Measurements from ENCODE around the gene CLPTM1L. TPM values are rescaled to one million over a fixed set of nuclear protein-coding genes. Genes with fewer than 3 reads are reported as not detected.

The CLPTM1L gene
- total RNA-seq, 1 experiment from 2014 or later: 141 TPM

DNA sequence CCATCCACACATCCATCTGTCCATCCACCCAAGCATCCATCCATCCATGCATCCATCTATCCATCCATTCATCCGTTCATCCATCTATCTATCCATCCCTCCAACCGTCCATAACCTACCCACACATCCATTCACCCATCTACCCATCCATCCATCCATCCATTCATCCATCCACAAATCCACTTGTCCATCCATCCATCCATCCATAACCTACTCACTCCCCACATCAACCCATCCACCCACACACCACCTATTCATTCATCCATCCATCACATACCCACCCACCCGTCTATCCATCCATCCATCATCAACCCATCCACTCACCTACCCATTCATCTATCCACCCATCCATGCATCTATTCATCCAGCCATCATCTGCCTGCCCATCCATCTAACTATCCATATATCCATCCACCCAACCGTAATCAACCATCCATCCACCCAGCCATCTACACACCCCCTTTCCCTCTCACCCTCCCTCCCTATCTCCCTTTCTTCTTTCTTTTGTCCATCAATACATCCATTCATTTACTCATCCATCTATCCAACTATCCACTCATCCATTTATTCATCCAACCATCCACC is 43.6 kb upstream of the CLPTM1L start:
- Histone ChIP-seq H4K20me1 (ENCODE audit: insufficient read depth, low read depth, low read length) (no peaks in the 10 kb centered on the region), H3K79me2 (ENCODE audit: low read length) (no peaks in the 10 kb centered on the region), H3K9ac (ENCODE audit: low read length) (no peak overlapping the region), H3K27me3 (ENCODE audit: low read length) (no peaks in the 10 kb centered on the region), H3K27ac (ENCODE audit: low read length) (no peak overlapping the region), H3K4me1 (ENCODE audit: low read length) (peaks cover 18% of the 10 kb centered on the region), H3K9me2 (replicated peaks; ENCODE audit: insufficient read depth, low read length) (no peaks in the 10 kb centered on the region), H3K4me2 (ENCODE audit: low read depth, low read length, poor library complexity, severe bottlenecking) (no peak overlapping the region), H3K4me3 (ENCODE audit: low read length) (no peak overlapping the region), H2AFZ (ENCODE audit: low read length) (no peak overlapping the region), H3K36me3 (ENCODE audit: insufficient read depth, low read length) (no peaks in the 10 kb centered on the region), H3K9me3 (ENCODE audit: low read length) (no peaks in the 10 kb centered on the region)
- DNase-seq: no peak

DNA sequence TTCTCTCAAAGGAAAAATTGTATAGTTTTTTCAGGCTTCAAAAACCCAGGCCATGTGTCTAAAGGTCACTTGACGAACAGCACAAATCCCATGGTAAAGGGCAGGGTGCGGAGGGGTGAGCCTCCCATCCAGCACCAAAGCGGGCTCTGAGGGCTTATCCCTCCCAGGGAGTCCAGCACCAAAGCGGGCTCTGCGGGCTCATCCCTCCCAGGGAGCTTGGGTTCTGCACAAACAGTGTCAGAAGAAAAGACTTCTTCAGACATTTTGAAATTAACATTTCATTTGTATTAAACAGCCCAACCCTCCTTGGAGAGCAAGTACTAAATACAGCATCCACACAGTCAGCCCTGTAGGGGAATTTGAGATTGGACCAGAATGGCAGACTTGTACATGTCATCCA is 43.0 kb upstream of the CLPTM1L start:
- no peak overlapping the region for H3K27ac ChIP-seq (ENCODE audit: low read length)

DNA sequence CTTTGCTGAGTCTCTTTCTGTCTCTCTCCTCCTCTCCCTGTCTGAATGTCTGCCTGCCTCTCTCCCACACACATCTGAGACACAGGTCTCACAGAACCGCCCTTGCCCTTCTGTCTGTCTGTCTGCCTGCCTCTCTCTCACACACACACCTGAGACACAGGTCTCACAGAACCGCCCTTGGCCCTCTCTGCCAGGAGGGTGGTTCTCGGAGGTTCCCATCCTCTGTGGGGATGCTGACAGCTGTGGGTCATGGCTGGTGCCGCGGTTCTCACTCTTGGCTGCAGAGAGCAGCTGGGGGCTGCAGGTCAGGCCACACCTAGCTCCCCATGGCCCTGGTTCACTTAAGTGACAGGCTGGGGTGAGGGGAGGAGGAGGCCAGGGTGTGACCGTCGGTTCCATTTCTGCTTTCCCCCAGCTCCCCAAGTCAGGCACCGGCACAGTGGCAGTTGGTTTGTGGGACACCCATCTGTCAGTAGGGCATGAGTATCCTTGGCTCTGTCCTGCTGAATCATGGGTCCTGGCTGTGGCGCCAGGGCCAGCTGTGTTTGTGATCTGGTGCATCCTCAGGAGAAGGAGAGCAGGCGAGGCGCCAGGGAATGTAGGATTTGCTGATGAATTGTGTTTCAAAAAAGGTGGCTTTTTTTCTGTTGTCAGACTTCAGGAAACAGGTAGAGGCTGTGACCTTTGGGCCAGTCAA is 42.3 kb upstream of the CLPTM1L start:
- Histone ChIP-seq H3K4me3 (ENCODE audit: low read length) (peak overlapping the region; percentile 81; the same call in 1 of the 2 replicates), H3K9me3 (ENCODE audit: low read length) (no peaks in the 10 kb centered on the region), H3K36me3 (ENCODE audit: insufficient read depth, low read length) (no peaks in the 10 kb centered on the region), H3K27ac (ENCODE audit: low read length) (no peak overlapping the region), H3K79me2 (ENCODE audit: low read length) (no peaks in the 10 kb centered on the region), H3K4me1 (ENCODE audit: low read length) (peaks cover 18% of the 10 kb centered on the region), H4K20me1 (ENCODE audit: insufficient read depth, low read depth, low read length) (no peaks in the 10 kb centered on the region), H2AFZ (ENCODE audit: low read length) (no peak overlapping the region), H3K27me3 (ENCODE audit: low read length) (no peaks in the 10 kb centered on the region), H3K4me2 (ENCODE audit: low read depth, low read length, poor library complexity, severe bottlenecking) (peak overlapping the region; percentile 91), H3K9me2 (replicated peaks; ENCODE audit: insufficient read depth, low read length) (no peaks in the 10 kb centered on the region), H3K9ac (ENCODE audit: low read length) (peak overlapping the region; percentile 70; the same call in 1 of the 2 replicates)
- DNase-seq: no peak

More for the DNA sequence above, 43.0 kb upstream of the CLPTM1L start:
- H3K9me3 ChIP-seq (ENCODE audit: low read length): no peaks in the 10 kb centered on the region
- DNase-seq: no peak
- peaks cover 18% of the 10 kb centered on the region for H3K4me1 ChIP-seq (ENCODE audit: low read length)
- no peaks in the 10 kb centered on the region for H3K9me2 ChIP-seq (replicated peaks; ENCODE audit: insufficient read depth, low read length)
- H3K9ac ChIP-seq (ENCODE audit: low read length): no peak overlapping the region
- no peaks in the 10 kb centered on the region for H3K79me2 ChIP-seq (ENCODE audit: low read length)
- H2AFZ ChIP-seq (ENCODE audit: low read length): no peak overlapping the region
- H3K36me3 ChIP-seq (ENCODE audit: insufficient read depth, low read length): no peaks in the 10 kb centered on the region
- no peak overlapping the region for H3K4me3 ChIP-seq (ENCODE audit: low read length)
- H3K4me2 ChIP-seq (ENCODE audit: low read depth, low read length, poor library complexity, severe bottlenecking): no peak overlapping the region
- H4K20me1 ChIP-seq (ENCODE audit: insufficient read depth, low read depth, low read length): no peaks in the 10 kb centered on the region
- H3K27me3 ChIP-seq (ENCODE audit: low read length): no peaks in the 10 kb centered on the region

DNA sequence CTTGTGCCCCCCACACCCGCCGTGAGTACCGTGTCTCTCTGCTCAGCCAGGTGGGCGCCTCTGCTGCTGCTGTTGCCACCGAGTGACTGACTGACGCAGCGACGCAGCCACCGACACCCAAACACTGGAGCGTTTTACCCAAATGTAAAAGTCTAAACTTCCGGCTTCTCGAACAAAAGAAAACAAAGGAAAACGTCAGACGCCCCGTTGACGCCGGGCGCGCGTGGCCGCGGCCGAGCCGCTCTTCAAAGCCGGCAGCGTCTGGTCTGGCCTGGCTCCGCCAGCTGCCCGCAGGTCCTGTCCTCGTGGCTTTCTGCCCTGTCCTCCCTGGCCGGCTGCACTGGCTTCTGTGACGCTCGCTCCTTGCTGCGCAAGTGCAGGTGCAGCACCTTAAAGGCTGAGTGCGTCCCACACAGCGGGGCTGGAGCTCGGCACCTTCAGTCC is 41.4 kb upstream of the CLPTM1L start:
- Histone ChIP-seq H3K9me2 (replicated peaks; ENCODE audit: insufficient read depth, low read length) (no peaks in the 10 kb centered on the region), H3K4me2 (ENCODE audit: low read depth, low read length, poor library complexity, severe bottlenecking) (peak overlapping the region; percentile 91), H3K36me3 (ENCODE audit: insufficient read depth, low read length) (no peaks in the 10 kb centered on the region), H3K27me3 (ENCODE audit: low read length) (no peaks in the 10 kb centered on the region), H3K4me1 (ENCODE audit: low read length) (peaks cover 18% of the 10 kb centered on the region), H3K79me2 (ENCODE audit: low read length) (no peaks in the 10 kb centered on the region), H3K9me3 (ENCODE audit: low read length) (no peaks in the 10 kb centered on the region), H2AFZ (ENCODE audit: low read length) (peak overlapping the region; percentile 89), H3K4me3 (ENCODE audit: low read length) (peak overlapping the region; percentile 81), H4K20me1 (ENCODE audit: insufficient read depth, low read depth, low read length) (no peaks in the 10 kb centered on the region), H3K9ac (ENCODE audit: low read length) (peak overlapping the region; percentile 70), H3K27ac (ENCODE audit: low read length) (no peak overlapping the region)
- peak; percentile 77 for DNase-seq

DNA sequence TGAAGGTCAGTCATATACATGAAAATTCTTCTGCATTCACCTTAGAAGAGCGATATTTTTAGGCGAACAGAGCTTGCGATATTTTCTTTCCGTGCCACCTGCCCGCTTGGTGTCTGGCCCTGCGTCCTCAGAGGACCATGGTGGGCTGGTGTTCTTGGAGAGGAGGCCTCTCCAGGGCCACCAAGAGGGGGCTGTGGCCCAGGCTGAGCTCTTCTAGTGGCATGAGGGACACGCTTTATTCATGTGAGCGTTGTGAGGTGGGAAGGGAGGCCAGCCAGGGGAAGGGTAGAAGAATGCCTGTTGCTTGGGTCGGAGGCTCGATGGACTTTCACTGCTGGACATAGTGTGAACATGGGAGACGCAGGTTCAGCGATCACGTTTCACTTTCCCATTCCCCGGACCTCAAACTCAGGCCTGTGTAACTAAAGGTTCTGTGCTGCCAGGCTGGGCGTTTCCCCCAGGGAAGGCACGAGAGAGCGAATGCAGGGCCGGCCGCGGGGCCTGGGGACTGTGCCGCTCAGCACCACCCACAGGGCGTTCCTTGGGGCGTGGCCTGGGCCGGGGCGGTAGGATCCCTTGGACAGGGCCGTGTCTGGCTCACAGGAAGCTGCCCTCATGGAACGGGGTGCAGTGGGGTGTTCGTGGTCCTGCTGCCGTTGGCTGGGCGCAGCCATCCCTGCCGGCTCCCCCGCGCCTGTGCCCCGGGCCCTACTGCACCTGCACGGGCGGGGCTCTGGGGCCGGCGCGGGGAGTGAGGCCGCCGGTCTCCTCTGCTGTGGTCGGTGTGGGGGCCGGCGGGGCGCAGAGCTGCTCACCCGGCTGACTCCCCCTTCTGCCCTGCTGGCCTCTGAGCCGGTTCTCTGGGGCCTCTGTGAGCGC is 40.7 kb upstream of the CLPTM1L start:
- Histone ChIP-seq H3K4me2 (ENCODE audit: low read depth, low read length, poor library complexity, severe bottlenecking) (peak overlapping the region; percentile 91), H4K20me1 (ENCODE audit: insufficient read depth, low read depth, low read length) (no peaks in the 10 kb centered on the region), H3K4me1 (ENCODE audit: low read length) (peaks cover 18% of the 10 kb centered on the region), H3K27me3 (ENCODE audit: low read length) (no peaks in the 10 kb centered on the region), H3K9me3 (ENCODE audit: low read length) (no peaks in the 10 kb centered on the region), H3K9me2 (replicated peaks; ENCODE audit: insufficient read depth, low read length) (no peaks in the 10 kb centered on the region), H3K27ac (ENCODE audit: low read length) (no peak overlapping the region), H3K36me3 (ENCODE audit: insufficient read depth, low read length) (no peaks in the 10 kb centered on the region), H3K9ac (ENCODE audit: low read length) (peak overlapping the region; percentile 70), H3K4me3 (ENCODE audit: low read length) (peak overlapping the region; percentile 81), H2AFZ (ENCODE audit: low read length) (peak overlapping the region; percentile 89), H3K79me2 (ENCODE audit: low read length) (no peaks in the 10 kb centered on the region)
- DNase-seq: peak; percentile 91

DNA sequence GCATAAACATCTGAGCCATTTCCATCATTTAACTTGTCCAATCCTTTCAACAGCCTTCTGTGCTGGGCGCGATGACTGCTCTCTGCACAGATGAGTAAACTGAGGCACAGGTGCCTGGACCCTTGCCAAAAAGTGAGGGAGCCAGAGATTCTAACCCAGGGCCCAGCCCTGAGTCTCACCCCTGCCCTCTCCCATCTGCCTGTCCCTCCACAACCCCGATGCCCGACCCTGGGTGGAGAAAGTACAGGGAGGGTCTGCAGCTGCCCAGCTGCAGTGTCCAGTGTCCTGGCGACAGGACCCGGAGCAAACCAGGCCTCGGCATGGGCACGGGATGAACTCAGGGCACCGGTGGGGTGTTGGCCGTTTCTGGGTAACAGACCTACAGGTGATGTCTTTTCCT is 39.6 kb upstream of the CLPTM1L start:
- Histone ChIP-seq H4K20me1 (ENCODE audit: insufficient read depth, low read depth, low read length) (no peaks in the 10 kb centered on the region), H3K9me3 (ENCODE audit: low read length) (no peaks in the 10 kb centered on the region), H3K27me3 (ENCODE audit: low read length) (no peaks in the 10 kb centered on the region), H3K4me2 (ENCODE audit: low read depth, low read length, poor library complexity, severe bottlenecking) (no peak overlapping the region), H3K9ac (ENCODE audit: low read length) (no peak overlapping the region), H3K4me3 (ENCODE audit: low read length) (no peak overlapping the region), H2AFZ (ENCODE audit: low read length) (no peak overlapping the region), H3K9me2 (replicated peaks; ENCODE audit: insufficient read depth, low read length) (no peaks in the 10 kb centered on the region), H3K36me3 (ENCODE audit: insufficient read depth, low read length) (no peaks in the 10 kb centered on the region), H3K27ac (ENCODE audit: low read length) (no peak overlapping the region), H3K4me1 (ENCODE audit: low read length) (peaks cover 18% of the 10 kb centered on the region), H3K79me2 (ENCODE audit: low read length) (no peaks in the 10 kb centered on the region)
- no peak for DNase-seq

DNA sequence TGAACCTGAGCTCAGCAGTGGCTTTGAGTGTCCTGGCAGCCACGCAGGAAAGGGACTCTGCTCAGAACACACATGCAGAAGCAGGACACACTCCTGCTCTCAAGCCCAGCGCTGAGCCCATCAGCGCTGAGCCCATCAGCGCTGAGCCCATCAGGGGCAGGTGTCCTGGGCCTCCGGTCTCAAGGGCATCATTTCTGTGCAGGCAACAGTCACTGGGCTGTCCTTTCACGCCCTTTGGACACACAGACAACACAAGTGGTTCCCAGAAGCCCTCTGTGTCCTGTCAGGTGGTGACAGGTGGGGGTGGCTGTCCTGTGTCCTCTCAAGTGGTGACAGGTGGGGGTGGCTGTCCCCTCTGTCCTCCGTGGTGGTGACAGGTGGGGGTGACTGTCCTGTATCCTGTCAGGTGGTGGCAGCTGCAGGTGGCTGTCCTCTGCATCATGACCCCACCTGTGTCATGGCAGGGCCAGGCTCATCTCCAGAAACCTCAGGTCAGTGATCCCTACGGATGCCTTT is 39.0 kb upstream of the CLPTM1L start:
- Histone ChIP-seq H3K9me3 (ENCODE audit: low read length) (no peaks in the 10 kb centered on the region), H3K9me2 (replicated peaks; ENCODE audit: insufficient read depth, low read length) (no peaks in the 10 kb centered on the region), H2AFZ (ENCODE audit: low read length) (no peak overlapping the region), H3K27ac (ENCODE audit: low read length) (no peak overlapping the region), H3K36me3 (ENCODE audit: insufficient read depth, low read length) (no peaks in the 10 kb centered on the region), H3K4me2 (ENCODE audit: low read depth, low read length, poor library complexity, severe bottlenecking) (no peak overlapping the region), H3K4me3 (ENCODE audit: low read length) (no peak overlapping the region), H3K79me2 (ENCODE audit: low read length) (no peaks in the 10 kb centered on the region), H4K20me1 (ENCODE audit: insufficient read depth, low read depth, low read length) (no peaks in the 10 kb centered on the region), H3K4me1 (ENCODE audit: low read length) (peaks cover 18% of the 10 kb centered on the region), H3K9ac (ENCODE audit: low read length) (no peak overlapping the region), H3K27me3 (ENCODE audit: low read length) (no peaks in the 10 kb centered on the region)
- no peak for DNase-seq

DNA sequence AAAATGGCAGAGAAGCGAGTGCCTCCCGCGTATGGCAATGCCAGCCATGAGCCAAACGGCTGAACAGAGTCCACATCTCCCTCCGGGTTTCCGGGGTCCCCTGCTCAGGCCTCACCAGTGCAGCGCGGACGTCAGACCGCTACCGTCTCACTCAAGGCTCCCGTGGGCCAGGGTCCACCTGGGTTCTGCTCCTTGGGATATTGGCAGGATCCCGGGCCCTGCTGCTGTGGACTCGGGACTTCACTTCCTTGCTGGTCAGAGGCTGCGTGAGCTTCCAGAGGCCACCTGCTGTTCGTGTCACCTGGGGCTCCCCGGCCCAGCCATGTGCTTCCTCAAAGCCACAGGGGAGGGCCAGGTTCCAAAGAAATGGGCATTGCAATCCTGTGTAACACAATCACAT is 38.4 kb upstream of the CLPTM1L start:
- H3K79me2 ChIP-seq (ENCODE audit: low read length): no peaks in the 10 kb centered on the region
- no peak overlapping the region for H3K4me3 ChIP-seq (ENCODE audit: low read length)
- no peaks in the 10 kb centered on the region for H3K27me3 ChIP-seq (ENCODE audit: low read length)
- H3K9me2 ChIP-seq (replicated peaks; ENCODE audit: insufficient read depth, low read length): no peaks in the 10 kb centered on the region
- H4K20me1 ChIP-seq (ENCODE audit: insufficient read depth, low read depth, low read length): no peaks in the 10 kb centered on the region
- H3K9ac ChIP-seq (ENCODE audit: low read length): no peak overlapping the region
- peaks cover 18% of the 10 kb centered on the region for H3K4me1 ChIP-seq (ENCODE audit: low read length)
- no peak overlapping the region for H3K4me2 ChIP-seq (ENCODE audit: low read depth, low read length, poor library complexity, severe bottlenecking)
- DNase-seq: no peak
- H3K9me3 ChIP-seq (ENCODE audit: low read length): no peaks in the 10 kb centered on the region
- no peak overlapping the region for H2AFZ ChIP-seq (ENCODE audit: low read length)
- no peak overlapping the region for H3K27ac ChIP-seq (ENCODE audit: low read length)
- no peaks in the 10 kb centered on the region for H3K36me3 ChIP-seq (ENCODE audit: insufficient read depth, low read length)
